ENCODE measurements around the gene SERPINA1.

Gene SERPINA1

GRCh38 chr14:94406910-94407309 is 18.5 kb upstream of the SERPINA1 start:
- Mint-ChIP-seq H3K27me3 (peaks cover 6% of the 10 kb centered on the region), H3K9me3 (peaks cover 8% of the 10 kb centered on the region), H3K4me1 (no peaks in the 10 kb centered on the region), H3K4me3 (no peak overlapping the region), H3K27ac (no peak overlapping the region), H3K36me3 (peaks cover 2% of the 10 kb centered on the region)
- no peak for ATAC-seq (ENCODE audit: low read depth)
- no peak for DNase-seq (ENCODE audit: low spot score in 2 of 2)

- no peak overlapping the region for H3K27ac Mint-ChIP-seq
- no peak for ATAC-seq (ENCODE audit: low read depth)
- peaks cover 2% of the 10 kb centered on the region for H3K36me3 Mint-ChIP-seq
- no peak overlapping the region for H3K4me3 Mint-ChIP-seq
- peaks cover 6% of the 10 kb centered on the region for H3K27me3 Mint-ChIP-seq
- H3K9me3 Mint-ChIP-seq = peaks cover 8% of the 10 kb centered on the region
- no peak for DNase-seq (ENCODE audit: low spot score in 2 of 2)
- no peaks in the 10 kb centered on the region for H3K4me1 Mint-ChIP-seq
These were observed 17.1 kb upstream of the SERPINA1 start for GRCh38 chr14:94405486-94405885.

GRCh38 chr14:94404561-94404960 is 16.2 kb upstream of the SERPINA1 start:
- DNase-seq (ENCODE audit: low spot score in 2 of 2) (no peak), ATAC-seq (ENCODE audit: low read depth) (no peak)
- peaks cover 8% of the 10 kb centered on the region for H3K9me3 Mint-ChIP-seq
- no peak overlapping the region for H3K27ac Mint-ChIP-seq
- no peaks in the 10 kb centered on the region for H3K4me1 Mint-ChIP-seq
- no peak overlapping the region for H3K4me3 Mint-ChIP-seq
- peaks cover 2% of the 10 kb centered on the region for H3K36me3 Mint-ChIP-seq
- H3K27me3 Mint-ChIP-seq = peaks cover 6% of the 10 kb centered on the region

GRCh38 chr14:94403312-94403932 is 15.0 kb upstream of the SERPINA1 start:
- no peaks in the 10 kb centered on the region for H3K36me3 Mint-ChIP-seq
- ATAC-seq (ENCODE audit: low read depth) = no peak

GRCh38 chr14:94401083-94401482 is 12.7 kb upstream of the SERPINA1 start:
- no peak overlapping the region for H3K27ac Mint-ChIP-seq
- ATAC-seq (ENCODE audit: low read depth) (no peak), DNase-seq (ENCODE audit: low spot score in 2 of 2) (no peak)
- H3K36me3 Mint-ChIP-seq = no peaks in the 10 kb centered on the region
- peaks cover 2% of the 10 kb centered on the region for H3K9me3 Mint-ChIP-seq
- peaks cover 2% of the 10 kb centered on the region for H3K27me3 Mint-ChIP-seq
- no peak overlapping the region for H3K4me3 Mint-ChIP-seq
- no peaks in the 10 kb centered on the region for H3K4me1 Mint-ChIP-seq

More at GRCh38 chr14:94403312-94403932, 15.0 kb upstream of the SERPINA1 start:
- Mint-ChIP-seq H3K27me3 (peaks cover 2% of the 10 kb centered on the region), H3K27ac (no peak overlapping the region), H3K4me3 (no peak overlapping the region), H3K9me3 (peaks cover 4% of the 10 kb centered on the region), H3K4me1 (no peaks in the 10 kb centered on the region)
- DNase-seq (ENCODE audit: low spot score in 2 of 2) = no peak

GRCh38 chr14:94400422-94400841 is 12.0 kb upstream of the SERPINA1 start:
- no peak for ATAC-seq (ENCODE audit: low read depth)
- H3K36me3 Mint-ChIP-seq = no peaks in the 10 kb centered on the region
- no peaks in the 10 kb centered on the region for H3K4me1 Mint-ChIP-seq
- DNase-seq (ENCODE audit: low spot score in 2 of 2) = no peak
- peaks cover 2% of the 10 kb centered on the region for H3K27me3 Mint-ChIP-seq
- no peak overlapping the region for H3K4me3 Mint-ChIP-seq
- peaks cover 2% of the 10 kb centered on the region for H3K9me3 Mint-ChIP-seq
- H3K27ac Mint-ChIP-seq = no peak overlapping the region

GRCh38 chr14:94398536-94398935 is 10.1 kb upstream of the SERPINA1 start:
- peaks cover 2% of the 10 kb centered on the region for H3K27me3 Mint-ChIP-seq
- H3K27ac Mint-ChIP-seq = no peak overlapping the region
- no peaks in the 10 kb centered on the region for H3K9me3 Mint-ChIP-seq
- no peak for ATAC-seq (ENCODE audit: low read depth)
- H3K4me1 Mint-ChIP-seq = no peaks in the 10 kb centered on the region
- DNase-seq (ENCODE audit: low spot score in 2 of 2) = no peak
- no peak overlapping the region for H3K4me3 Mint-ChIP-seq
- no peaks in the 10 kb centered on the region for H3K36me3 Mint-ChIP-seq

- no peak overlapping the region for H3K4me3 Mint-ChIP-seq
- no peaks in the 10 kb centered on the region for H3K4me1 Mint-ChIP-seq
- H3K36me3 Mint-ChIP-seq = no peaks in the 10 kb centered on the region
- DNase-seq (ENCODE audit: low spot score in 2 of 2) (no peak), ATAC-seq (ENCODE audit: low read depth) (no peak)
- H3K9me3 Mint-ChIP-seq = no peaks in the 10 kb centered on the region
- no peak overlapping the region for H3K27ac Mint-ChIP-seq
- H3K27me3 Mint-ChIP-seq = peaks cover 2% of the 10 kb centered on the region
These were observed 9.7 kb upstream of the SERPINA1 start for GRCh38 chr14:94398182-94398479.

GRCh38 chr14:94397289-94398181 is 9.1 kb upstream of the SERPINA1 start:
- no peaks in the 10 kb centered on the region for H3K9me3 Mint-ChIP-seq

GRCh38 chr14:94396628-94397225 is 8.3 kb upstream of the SERPINA1 start:
- Mint-ChIP-seq H3K36me3 (no peaks in the 10 kb centered on the region), H3K27ac (no peak overlapping the region), H3K9me3 (no peaks in the 10 kb centered on the region), H3K27me3 (no peaks in the 10 kb centered on the region), H3K4me3 (no peak overlapping the region), H3K4me1 (no peaks in the 10 kb centered on the region)
- ATAC-seq (ENCODE audit: low read depth) = no peak
- DNase-seq (ENCODE audit: low spot score in 2 of 2) = no peak

More at GRCh38 chr14:94397289-94398181, 9.1 kb upstream of the SERPINA1 start:
- Mint-ChIP-seq H3K27me3 (peaks cover 2% of the 10 kb centered on the region), H3K4me3 (no peak overlapping the region), H3K36me3 (no peaks in the 10 kb centered on the region), H3K4me1 (no peaks in the 10 kb centered on the region), H3K27ac (no peak overlapping the region)
- DNase-seq (ENCODE audit: low spot score in 2 of 2) (no peak), ATAC-seq (ENCODE audit: low read depth) (no peak)

GRCh38 chr14:94395888-94396574 is 7.6 kb upstream of the SERPINA1 start:
- Mint-ChIP-seq H3K4me3 (no peak overlapping the region), H3K36me3 (no peaks in the 10 kb centered on the region), H3K27me3 (no peaks in the 10 kb centered on the region), H3K27ac (no peak overlapping the region), H3K4me1 (no peaks in the 10 kb centered on the region), H3K9me3 (no peaks in the 10 kb centered on the region)
- no peak for DNase-seq (ENCODE audit: low spot score in 2 of 2)
- no peak for ATAC-seq (ENCODE audit: low read depth)

- Mint-ChIP-seq H3K27ac (no peak overlapping the region), H3K4me3 (no peak overlapping the region), H3K4me1 (no peaks in the 10 kb centered on the region), H3K27me3 (no peaks in the 10 kb centered on the region), H3K36me3 (no peaks in the 10 kb centered on the region), H3K9me3 (no peaks in the 10 kb centered on the region)
- DNase-seq (ENCODE audit: low spot score in 2 of 2) = no peak
- ATAC-seq (ENCODE audit: low read depth) = no peak
These were observed 7.0 kb upstream of the SERPINA1 start for GRCh38 chr14:94395282-94395887.

GRCh38 chr14:94394581-94395207 is 6.3 kb upstream of the SERPINA1 start:
- H3K4me1 Mint-ChIP-seq = no peaks in the 10 kb centered on the region
- ATAC-seq (ENCODE audit: low read depth) = no peak
- no peaks in the 10 kb centered on the region for H3K36me3 Mint-ChIP-seq
- no peak overlapping the region for H3K27ac Mint-ChIP-seq
- H3K4me3 Mint-ChIP-seq = no peak overlapping the region
- no peaks in the 10 kb centered on the region for H3K9me3 Mint-ChIP-seq
- no peaks in the 10 kb centered on the region for H3K27me3 Mint-ChIP-seq
- no peak for DNase-seq (ENCODE audit: low spot score in 2 of 2)
